Right renal pelvis (tissue), 4 donors: ENCODE measurements around the gene MUC5B. TPM values are rescaled to one million over a fixed set of nuclear protein-coding genes. Genes with fewer than 3 reads are reported as not detected.

ENCODE experiments used
- DNase-seq, 4 donors: peaks; one replicate each; pipeline ENCODE4 v3.0.0-alpha.2; 2013; ENCODE audit warnings: low read depth in 4 of 4, low spot score in 3 of 4, missing footprints in 1 of 4
- polyA plus RNA-seq, 4 donors: library from polyadenylated mRNA; unstranded; fragments of 120-200 nt; gene quantifications; one replicate each; pipeline ENCODE4 v1.2.1, GENCODE V29; 2013; ENCODE audit not compliant: insufficient read length in 4 of 4

MUC5B gene
- polyA plus RNA-seq, 4 donors = 0.01 to 0.05 (median 0.04) TPM; not detected in 1

DNA sequence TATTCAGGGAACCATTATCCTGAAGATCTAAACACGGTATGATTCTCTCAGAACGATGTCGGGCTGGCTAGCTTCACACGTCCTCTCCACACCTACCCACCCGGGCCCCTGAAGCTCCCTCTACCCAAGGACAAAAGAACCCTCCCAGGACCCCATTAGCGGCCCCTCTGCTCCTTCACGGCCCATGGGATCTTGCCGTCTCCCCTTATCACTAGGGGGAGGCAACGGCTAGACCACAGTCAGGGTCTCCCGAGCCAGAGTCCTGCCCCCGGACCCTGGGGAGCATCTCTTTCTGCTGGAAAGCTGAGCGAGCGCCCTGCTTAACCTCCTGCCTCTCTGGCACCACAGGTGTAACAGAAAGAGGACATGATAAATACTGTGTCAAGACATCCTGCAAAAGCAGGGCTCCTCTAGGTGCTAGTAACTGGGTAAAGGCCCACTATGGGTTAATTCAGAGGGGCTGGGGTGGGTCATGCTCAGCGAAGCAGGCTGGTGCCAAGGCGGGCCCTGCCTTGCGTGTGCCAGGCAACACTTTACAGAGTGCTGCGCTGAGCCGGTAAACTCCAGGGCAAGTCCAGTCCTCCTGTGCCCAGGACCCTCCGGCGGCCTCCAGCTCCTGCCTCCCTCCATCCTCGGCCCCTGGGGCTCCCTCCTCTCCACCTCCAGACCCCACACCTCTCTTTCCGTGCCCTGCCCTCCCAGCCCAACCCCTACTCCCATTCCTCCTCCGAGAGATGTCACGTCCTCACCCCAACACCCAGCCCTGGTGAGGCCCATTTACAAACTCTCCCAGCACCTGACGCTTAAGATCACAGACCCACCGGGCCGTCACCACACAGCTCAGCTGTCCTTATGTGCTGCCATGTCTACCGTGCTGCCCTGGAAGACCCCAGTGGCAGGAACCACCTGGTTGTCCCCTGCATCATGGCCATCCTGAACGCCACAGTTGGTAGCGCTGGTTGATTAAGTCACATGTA lies 83.6 kb downstream of the MUC5B start:
- no peak for DNase-seq

DNA sequence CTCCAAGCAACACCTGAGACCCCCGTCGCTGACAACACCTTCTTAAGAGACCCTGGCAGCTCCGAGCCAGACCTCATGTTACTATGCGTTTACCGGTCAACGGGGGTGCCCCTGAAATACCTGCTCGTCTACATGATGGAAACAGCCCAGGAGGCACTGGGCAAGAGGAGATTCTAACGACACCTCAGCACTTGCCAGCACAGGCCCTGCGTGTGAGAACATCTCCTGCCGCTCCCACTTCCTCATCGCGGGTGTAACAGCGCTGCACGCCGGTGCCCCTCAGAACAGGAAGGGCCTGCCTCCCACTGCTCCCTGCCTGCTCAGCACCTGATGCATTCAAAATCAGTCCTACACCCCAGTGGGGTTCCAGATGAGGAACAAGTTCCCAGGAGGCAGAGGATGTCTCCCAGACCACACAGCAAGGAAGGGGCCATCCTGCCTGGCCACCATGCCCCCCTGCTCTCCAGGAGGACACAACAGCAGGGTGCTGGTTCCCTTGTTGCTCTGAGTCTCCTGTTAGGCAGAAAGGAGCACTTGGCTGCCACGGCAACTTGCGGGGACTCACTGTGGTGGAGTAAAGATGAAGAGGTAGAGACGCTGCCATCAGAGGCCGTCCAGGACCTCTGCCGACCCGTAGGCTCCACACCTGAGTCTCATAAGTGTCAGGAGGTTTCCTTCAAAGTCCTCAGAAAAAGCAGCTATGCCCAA lies 84.5 kb downstream of the MUC5B start:
- DNase-seq = no peak

DNA sequence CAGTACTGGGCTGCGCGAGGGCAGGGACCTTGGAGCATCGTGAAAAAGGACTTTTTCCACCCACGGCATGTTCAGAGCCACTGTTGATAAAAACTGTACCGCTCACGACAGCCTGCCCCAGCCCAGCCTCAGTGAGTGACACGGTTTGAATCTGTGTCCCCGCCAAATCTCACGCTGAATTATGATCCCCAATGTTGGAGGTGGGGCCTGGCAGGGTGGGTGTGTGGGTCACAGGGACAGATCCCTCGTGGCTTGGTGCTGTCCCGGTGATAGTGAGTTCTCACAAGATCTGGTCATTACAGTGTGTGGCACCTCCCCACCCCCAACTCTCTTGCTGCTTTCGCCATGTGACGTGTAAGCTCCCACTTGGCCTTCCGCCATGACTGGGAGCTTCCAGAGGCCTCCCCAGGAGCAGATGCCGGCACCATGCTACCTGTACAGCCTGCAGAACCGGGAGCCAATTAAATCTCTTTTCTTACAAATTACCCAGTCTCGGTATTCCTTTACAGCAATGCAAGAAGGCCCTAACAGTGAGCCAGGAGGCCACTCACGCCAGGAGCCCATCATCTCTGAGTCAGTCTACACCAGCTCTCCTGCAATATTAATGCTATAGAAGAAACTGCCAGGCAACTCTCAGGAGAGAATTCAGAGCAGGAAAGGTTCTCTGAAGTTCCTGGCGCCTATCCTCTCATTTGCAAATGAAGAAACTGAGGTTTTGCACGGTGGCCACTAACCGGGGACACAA lies 85.3 kb downstream of the MUC5B start:
- no peak for DNase-seq

DNA sequence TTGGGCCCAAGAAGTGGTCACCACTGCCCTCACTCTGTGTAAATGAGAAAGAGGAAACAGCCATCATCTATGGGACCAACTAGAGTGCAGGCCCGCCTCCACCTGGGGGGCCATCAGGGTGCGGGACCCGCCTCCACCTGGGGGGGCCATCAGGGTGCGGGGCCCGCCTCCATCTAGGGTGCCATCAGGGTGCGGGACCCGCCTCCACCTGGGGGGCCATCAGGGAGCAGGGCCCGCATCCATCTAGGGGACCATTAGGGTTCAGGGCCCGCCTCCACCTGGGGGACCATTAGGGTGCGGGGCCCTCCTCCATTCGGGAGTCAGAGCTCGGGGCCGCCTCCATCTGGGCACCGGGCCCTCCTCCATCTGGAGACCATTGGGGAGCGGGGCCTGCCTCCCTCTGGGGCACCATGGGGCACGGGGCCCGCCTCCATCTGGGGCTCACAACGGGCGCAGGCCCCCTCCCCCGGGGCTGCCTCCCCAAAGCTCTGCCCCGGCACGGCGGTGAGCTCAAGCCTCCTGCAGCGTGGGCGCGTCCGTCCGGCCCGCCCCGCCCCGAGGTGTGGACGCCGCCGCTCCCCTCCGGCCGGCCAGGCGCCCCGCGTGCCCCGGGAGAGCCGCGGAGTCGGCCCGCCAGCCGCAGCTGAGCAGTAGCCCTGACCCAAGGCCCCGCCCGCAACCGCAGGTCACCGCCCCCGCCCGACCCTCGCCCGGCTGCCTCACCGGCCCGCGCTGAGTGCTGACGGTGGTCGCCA lies 86.1 kb downstream of the MUC5B start:
- no peak for DNase-seq

DNA sequence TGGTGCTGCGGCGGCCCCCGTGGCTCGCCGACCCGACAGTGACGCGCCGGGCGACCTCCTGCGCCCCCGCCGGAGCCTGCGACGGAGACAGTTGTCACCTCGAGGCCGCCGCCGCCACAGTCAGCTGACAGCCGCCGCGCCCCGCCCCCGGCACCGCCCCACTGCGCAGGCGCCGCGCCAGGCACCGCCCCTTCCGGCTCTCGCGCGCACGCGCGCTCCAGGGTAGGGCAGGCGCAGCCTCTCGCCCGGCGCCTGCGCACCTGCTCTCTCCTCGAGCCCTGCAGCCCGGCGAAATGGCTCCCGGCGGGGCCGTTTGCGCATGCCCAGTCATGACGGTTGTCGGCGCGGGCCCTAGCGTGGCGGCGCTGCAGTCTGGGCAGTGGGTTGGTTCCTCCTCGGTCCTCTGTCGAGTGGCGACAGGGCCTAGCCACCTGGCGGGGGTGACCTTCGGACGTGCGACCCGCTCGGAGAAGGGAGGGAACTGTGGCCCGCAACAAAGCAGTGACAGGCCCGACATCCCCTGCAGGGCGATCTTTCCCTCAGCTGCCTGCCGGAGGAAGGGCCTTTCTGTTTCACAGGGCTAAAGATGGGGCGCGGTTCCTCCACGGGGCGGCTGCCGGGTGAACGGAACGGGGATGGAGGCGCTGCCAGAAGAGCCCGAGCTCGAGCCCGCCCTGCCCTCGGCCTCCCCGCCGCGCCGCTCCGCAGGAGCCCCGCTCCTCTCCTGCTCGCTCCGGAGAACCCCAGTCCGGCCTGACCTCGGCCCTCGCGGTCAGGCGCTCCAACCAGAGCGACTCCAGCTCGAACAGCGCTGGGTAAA lies 86.8 kb downstream of the MUC5B start, which contains the start of gene TOLLIP:
Gene TOLLIP, minus strand, starts transcription at position 135 of the 820 bp plus-strand sequence. Its CDS starts 134 bp downstream, at position 1.
- DNase-seq = peak; percentile 86 to 91 (median 90)

DNA sequence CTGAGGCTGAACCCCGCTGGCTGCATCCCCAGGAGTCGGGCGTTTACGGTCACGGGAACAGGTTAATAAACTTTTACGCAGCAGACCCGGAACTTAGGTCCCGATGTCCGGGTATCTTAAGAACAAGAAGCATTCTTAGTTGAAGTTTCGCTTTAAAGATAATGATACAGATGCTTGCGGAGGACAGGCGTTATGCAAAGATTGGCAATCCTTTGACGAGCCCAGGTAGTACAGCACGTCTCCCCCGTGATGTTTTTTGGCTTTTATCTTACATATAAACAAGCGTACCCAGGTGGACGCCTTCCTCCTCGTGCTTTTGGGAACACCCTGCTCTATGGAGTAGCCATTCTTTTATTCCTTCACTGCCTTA lies 87.4 kb downstream of the MUC5B start:
- DNase-seq = no peak

DNA sequence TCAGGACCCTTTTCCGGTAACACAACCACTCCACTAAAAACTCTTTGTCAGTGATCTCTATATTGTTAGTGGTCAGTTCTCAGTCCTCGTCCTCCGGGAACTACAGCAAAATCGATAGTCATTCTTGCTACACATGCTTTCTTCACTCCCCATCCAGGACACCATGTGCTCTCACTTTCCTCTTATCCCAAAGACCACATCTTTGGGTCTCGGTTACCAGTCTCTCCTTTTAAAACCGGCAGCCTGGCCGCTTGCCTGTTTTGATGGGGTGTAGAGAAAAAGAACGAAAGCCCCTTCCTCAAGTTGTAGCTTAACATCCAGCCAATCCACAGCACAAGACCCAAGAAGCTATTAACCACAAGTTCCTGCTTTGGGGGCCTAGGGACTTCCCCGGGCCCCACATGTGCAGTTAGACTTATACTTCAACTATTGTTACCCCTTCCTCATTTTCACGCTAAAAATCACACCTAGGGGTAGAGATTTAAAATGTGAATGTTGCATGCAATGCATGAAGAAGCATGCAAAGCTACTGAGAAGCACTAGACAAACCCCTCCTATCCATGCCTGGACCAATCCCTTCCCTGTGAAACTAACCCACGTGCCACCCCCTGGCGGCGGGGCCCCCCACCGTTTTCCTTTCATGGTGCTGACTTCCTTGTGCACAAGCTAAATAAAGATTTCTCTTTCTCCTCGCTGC lies 88.1 kb downstream of the MUC5B start:
- no peak for DNase-seq

Other genes starting within 250 kb of the MUC5B start
- gene MUC6, start 186.3 kb upstream of the MUC5B start, polyA plus RNA-seq = 10 to 100 TPM in 3 of 4 donors, 1 to 10 TPM in 1; 9.9 to 35.4 (median 13.0) TPM
- under 1 TPM; 0.01 to 0.66 (median 0.10) TPM for gene MUC2, start 148.2 kb upstream of the MUC5B start, polyA plus RNA-seq
- under 1 TPM in 1 of 4 donors, not detected in 3; under 0.01 TPM for gene MUC5AC, start 65.1 kb upstream of the MUC5B start, polyA plus RNA-seq
- 10 to 100 TPM; 37.7 to 52.6 (median 40.7) TPM for gene TOLLIP, start 86.6 kb downstream of the MUC5B start, polyA plus RNA-seq
- 1 to 10 TPM in 1 of 4 donors, under 1 TPM in 3; 0.26 to 1.1 (median 0.46) TPM for gene BRSK2, start 166.9 kb downstream of the MUC5B start, polyA plus RNA-seq